B cell (primary cell): Measurements from ENCODE around the gene GMPR.

Experiments
- EZH2 ChIP-seq: IDR thresholded peaks from 2 replicates; pipeline ENCODE4 v1.6.1; 2012; ENCODE audit warnings: borderline replicate concordance, low read depth, mild to moderate bottlenecking, moderate library complexity, low read length; ENCODE audit not compliant: insufficient read depth, poor library complexity, severe bottlenecking
- TF ChIP-seq, protein P1 (sequence below): fragments of 200-600 bp; IDR thresholded peaks from one replicate; pipeline ENCODE4 v1.8.0; 2022; ENCODE audit warnings: antibody characterized with exemption, mild to moderate bottlenecking

GRCh38 chr6:16278048-16278724, 39.8 kb downstream of the GMPR start:
- TF ChIP-seq, protein P1, sequence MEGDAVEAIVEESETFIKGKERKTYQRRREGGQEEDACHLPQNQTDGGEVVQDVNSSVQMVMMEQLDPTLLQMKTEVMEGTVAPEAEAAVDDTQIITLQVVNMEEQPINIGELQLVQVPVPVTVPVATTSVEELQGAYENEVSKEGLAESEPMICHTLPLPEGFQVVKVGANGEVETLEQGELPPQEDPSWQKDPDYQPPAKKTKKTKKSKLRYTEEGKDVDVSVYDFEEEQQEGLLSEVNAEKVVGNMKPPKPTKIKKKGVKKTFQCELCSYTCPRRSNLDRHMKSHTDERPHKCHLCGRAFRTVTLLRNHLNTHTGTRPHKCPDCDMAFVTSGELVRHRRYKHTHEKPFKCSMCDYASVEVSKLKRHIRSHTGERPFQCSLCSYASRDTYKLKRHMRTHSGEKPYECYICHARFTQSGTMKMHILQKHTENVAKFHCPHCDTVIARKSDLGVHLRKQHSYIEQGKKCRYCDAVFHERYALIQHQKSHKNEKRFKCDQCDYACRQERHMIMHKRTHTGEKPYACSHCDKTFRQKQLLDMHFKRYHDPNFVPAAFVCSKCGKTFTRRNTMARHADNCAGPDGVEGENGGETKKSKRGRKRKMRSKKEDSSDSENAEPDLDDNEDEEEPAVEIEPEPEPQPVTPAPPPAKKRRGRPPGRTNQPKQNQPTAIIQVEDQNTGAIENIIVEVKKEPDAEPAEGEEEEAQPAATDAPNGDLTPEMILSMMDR, result no peak
- TF ChIP-seq EZH2, result no peak
